IPS DF 19.7 (cell line): ENCODE measurements around the gene GRK3.
"Not testable (repeated sequence)": the region's sequence is repeated elsewhere in the genome, so short reads cannot be mapped to it uniquely, and the experiment has no call there.

Source experiments
- DNase-seq: peaks from one replicate; pipeline ENCODE4 v3.0.0-alpha.2; 2013; ENCODE audit warnings: low read depth, low spot score

GRK3 gene

DNA sequence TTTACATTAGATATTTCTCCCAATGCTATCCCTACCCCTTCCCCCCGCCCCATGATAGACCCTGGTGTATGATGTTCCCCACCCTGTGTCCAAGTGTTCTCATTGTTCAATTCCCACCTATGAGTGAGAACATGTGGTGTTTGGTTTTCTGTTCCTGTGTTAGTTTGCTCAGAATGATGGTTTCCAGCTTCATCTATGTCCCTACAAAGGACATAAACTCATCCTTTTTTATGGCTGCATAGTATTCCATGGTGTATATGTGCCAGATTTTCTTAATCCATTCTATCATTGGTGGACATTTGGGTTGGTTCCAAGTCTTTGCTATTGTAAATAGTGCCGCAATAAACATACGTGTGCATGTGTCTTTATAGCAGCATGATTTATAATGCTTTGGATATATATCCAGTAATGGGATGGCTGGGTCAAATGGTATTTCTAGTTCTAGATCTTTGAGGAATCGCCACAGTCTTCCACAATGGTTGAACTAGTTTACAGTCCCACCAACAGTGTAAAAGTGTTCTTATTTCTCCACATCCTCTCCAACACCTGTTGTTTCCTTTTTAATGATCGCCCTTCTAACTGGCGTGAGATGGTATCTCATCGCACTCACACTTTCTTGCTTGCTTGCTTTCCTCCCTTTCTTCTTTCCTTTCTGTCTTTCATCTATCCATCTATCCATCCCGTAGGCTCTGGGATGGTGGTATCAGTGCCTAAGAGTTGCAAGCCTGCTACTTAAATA, 7.7 kb downstream of the GRK3 start:
- not testable (repeated sequence) for DNase-seq

DNA sequence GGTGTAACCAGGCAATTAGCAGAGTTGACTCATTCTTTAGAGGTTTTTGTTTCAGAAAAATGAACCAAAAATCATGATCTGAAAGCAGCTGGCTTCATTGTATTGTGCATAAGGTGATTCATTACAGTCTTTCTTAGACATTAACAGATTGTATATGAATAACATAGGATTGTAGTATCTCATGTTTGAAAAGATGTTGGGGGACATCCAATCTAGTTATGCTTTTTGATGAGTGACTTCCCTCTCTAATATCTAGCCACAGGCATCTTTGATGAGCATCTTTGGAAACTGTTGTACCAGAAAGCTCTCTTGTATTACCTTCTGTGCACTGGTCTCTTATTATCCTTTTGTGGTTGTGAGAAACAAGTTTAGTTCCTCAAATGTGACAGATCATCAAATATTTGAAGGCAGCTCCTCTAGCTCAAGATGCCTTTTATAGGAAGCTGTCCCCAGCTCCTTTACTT, 8.3 kb downstream of the GRK3 start:
- DNase-seq = no peak

DNA sequence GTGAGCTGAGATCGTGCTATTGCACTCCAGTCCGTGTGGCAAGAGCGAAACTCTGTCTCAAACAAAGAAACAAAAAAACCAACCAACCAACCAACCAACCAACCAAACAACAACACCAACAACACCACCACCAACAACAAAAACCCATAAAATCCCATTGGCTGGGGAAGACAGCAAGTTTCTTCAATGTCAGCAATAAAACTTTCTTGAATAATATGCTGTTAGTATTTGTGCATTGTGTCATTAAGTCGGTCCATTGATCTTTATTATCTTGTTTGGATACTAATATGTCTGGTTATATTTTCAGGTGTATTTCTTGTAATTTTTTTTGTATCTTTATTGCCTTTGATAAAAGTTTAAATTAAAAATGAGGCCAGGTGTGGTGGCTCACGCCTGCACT, 9.4 kb downstream of the GRK3 start:
- no peak for DNase-seq

DNA sequence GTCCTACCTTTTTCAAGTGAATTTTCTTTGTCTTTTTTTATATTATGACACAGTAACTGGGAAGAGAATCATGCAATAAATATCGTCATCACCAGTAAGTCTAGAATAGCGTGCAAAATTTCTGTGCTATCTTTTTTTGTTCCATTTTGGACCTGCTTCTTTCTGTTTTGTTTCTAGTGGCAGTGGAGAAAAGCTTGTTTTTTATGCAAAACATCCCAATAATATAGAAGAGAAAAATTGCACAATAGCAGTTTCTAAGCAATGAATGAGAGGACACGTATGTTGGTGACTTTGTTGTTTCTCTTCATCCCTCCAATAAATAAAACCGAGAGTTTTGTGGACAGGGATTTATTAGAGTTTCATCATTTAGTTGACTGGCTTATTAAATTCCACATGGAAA, 10.3 kb downstream of the GRK3 start:
- no peak for DNase-seq

DNA sequence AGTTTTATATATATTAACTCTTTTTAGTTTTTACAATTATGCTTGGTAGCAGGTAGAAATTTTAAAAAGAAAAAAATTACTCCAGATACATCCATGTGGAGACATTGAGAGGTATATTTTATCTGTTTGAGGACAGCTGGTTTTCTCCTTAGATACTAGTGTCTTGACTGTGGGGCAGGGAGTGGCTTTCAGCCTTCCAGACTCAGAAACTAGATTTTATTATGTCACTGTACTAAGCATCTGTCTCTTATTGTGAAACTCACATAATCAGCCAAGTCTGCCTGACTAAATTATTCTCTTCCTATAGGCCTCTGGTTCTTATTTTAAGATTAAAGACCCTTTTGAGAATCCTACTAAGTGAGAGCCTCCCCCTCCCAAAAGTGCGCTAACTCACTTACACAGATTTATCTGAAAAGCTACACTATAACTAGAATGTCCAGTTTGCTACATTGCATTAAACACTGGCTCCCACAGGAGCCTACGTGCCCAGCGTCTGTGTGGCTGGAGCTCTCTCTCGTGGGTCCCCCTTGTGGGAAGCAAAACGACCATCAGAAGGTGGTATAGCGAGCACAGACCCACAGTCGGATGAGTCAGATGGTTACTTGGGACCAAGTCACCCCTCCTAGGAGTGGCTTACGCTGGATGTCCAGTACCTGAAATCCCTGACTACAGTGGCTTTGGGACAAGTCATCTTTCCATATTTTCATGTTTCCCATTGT, 11.4 kb downstream of the GRK3 start:
- not testable (repeated sequence) for DNase-seq

DNA sequence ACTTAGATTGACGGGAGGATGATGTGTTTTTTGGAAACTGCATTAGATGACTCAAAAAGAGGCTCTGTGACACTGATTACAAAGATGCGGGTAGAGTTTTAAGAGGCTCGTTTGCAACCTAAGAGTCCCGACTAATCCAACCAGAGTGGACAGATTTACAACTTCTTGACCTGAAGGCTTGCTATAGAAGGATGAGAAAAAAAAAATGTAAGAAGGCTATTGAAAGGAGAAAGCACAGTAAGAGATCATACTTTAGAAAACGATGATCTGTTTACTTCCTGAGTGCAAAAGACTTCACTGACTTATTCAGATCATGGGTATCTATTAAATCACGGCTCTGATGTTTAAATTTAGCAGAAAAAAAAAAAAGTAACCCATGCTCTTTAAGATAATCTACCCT, 17.0 kb downstream of the GRK3 start:
- DNase-seq = not testable (repeated sequence)

DNA sequence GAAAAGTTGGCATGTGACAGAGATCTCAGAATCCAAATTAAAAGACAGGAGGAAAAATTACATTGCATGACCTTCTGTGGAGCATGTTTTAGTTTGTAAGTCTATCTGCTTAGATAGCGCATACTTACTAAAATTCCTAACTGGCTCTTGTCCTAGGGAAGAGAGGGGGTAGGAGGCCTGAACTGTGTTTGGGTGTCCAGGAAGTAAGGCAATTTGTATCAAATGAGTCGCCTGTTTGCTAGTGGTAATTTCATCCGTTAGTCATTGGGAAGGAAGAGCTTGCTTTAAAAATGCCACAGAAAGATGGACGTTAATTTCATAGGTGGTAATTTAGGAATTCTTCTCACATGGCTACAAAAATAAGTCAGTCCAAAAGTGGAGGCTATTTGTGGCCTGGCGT, 18.5 kb downstream of the GRK3 start:
- no peak for DNase-seq

DNA sequence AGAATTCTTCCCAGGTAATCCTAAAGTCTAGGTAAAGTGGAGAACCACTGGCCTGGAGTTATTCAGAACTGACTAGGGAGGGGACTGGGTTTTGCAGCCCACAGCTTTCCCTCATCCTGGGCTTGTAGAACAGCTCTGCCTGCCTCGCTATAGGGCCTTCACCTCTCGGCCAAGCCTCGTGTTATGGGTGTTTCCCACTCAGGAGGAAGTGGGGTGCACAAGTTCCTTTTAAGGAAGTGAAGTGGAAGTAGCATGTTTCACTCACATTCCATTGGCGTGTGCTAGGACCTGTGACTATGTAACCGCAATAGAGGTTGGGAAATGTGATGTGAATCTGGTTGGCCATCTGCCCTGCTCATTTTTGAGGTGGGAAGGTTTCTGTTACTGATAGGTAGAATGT, 20.5 kb downstream of the GRK3 start:
- not testable (repeated sequence) for DNase-seq

DNA sequence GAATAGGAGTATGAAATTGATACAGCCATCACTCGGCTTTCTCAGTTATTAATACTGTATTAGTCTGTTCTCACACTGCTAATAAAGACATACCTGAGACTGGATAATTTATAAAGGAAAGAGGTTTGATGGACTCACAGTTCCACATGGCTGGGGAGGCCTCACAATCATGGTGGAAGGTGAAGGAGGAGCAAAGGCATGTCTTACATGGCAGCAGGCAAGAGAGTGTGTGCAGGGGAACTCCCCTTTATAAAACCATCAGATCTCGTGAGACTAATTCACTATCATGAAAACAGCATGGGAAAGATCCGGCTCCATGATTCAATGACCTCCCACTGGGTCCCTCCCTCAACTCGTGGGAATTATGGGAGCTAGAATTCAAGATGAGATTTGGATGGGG, 25.2 kb downstream of the GRK3 start:
- not testable (repeated sequence) for DNase-seq

DNA sequence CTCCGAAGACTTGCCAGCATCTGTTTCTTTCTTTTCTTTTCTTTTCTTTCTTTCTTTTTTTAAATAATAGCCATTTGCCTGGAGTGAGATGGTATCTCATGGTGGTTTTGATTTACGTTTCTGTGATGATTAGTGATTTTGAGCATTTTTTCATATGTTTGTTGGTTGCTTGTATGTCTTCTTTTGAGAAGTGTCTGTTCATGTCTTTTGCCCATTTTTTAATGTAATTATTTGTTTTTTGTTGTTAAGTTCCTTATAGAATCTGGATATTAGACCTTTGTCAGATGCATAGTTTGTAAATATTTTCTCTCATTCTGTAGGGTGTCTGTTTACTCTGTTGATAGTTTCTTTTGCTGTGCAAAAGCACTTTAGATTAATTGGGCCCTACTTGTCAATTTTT, 28.8 kb downstream of the GRK3 start:
- not testable (repeated sequence) for DNase-seq

DNA sequence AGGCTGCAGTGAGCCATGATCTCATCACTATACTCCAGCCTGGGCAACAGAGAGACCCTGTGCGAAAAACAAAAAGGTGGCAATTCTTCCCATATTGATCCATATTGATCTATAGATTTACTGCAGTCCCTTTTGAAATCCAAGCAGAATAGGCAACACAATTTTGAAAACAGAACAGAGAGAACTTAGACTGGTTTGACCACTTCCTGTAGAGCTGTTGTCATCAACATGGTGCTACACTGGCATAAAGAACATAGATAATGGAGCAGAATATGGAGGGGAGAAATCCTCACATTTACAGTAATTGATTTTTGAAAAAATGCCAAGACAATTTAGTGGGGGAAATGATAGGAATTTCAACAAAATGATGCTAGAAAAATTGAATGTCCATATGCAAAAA, 34.1 kb downstream of the GRK3 start:
- DNase-seq = no peak

DNA sequence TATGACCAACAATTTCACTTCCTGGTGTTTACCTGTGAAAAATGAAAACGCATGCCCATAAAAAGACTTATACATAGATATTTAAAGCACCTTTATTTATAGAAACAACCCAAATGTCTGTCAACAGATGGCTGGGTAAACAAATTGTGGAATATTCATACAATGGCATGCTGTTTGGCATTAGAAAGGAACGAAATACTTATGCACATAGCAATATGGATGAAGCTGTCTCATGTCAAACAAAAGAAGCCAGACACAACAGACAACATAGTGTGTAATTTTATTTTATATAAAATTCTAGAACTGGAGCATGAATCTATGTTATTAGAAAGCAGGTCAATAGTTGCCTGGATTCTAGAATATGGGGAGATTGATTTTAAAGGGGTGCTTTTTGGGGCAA, 38.0 kb downstream of the GRK3 start:
- DNase-seq = no peak

DNA sequence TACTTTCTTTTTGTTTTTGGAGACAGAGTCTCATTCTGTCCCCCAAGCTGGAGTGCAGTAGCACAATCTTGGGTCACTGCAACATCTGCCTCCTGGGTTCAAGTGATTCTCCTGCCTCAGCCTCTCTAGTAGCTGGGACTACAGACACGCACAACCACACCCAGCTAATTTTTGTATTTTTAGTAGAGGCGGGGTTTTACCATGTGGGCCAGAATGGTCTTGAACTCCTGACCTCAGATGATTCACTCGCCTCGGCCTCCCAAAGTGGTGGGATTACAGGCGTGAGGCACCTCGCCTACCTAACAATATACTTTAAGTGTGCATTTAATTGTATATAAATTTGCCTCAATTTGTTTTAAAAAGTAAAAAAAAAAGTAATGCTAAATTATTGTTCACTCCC, 38.4 kb downstream of the GRK3 start:
- no peak for DNase-seq

DNA sequence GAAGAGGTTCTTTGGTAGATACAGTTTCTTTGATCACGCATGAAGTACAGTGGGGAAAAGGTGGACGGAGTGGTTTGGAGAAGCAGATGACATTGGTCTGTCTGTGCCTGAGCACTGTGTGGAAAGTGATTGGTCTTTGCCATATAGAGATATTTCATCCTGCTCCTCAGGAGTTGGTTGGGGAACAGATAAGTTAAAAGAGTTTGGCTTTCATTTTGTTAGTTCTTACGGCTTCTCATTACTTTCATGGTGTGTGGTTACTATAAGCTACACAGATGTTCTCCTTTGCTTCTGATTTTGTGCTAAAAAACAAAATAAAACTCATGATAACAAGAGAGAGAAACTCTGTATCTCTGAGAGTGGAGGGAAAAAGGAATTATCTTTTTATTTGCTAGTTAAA, 40.7 kb downstream of the GRK3 start:
- not testable (repeated sequence) for DNase-seq

DNA sequence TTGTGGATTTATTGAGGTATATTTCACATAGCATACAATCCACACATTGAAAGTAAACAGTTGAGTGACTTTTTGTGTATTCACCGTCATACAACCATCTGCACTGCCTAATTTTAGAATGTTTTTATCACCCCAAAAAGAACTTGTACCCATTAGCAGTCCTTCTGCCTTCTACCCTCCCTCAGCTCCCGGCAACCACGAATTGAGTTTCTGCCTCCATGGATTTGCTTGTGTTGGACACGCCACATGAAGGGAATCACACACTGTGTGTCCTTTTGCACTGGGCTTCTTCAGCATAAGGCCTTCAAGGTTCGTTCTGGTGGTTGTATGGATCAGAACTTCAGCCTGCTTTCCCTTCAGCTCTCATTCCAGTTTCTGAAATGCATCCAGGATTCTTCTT, 41.1 kb downstream of the GRK3 start:
- DNase-seq = not testable (repeated sequence)

DNA sequence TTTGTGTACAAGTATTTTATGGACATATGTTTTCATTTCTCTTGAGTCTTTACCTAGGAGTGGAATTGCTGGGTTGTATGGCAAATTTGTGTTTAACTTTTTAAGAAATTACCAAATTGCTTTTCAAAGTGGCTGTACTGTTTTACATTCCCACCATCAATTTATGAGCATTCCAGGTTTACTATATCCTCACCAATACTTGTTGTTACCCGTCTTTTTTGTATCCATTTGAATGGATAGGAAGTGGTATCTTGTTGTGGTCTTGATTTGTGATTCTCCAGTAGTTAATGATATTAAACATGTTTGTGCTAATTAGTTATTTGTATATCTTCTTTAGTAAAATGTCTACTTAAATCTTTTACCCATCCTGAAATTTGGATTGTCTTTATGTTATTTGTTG, 46.8 kb downstream of the GRK3 start:
- DNase-seq = not testable (repeated sequence)

DNA sequence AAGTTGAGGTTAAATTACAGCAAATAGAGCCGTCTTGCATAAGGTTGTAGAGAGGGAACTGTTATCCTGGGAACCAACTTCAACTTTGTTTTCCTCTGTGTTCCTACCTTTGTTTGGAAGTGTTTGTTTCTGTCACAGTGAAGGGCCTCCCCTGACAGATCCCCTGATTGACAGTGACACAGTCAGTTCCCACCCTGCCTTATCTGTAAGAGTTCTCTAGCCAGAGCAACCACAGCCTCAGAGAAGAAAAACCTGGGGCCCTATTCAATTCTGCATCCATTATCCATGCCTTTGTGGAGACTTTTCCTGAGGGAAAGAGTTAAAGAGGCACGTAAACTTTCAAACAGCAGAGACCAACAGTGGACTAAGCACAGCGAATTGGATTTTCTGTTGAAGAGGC, 48.7 kb downstream of the GRK3 start:
- DNase-seq = not testable (repeated sequence)

DNA sequence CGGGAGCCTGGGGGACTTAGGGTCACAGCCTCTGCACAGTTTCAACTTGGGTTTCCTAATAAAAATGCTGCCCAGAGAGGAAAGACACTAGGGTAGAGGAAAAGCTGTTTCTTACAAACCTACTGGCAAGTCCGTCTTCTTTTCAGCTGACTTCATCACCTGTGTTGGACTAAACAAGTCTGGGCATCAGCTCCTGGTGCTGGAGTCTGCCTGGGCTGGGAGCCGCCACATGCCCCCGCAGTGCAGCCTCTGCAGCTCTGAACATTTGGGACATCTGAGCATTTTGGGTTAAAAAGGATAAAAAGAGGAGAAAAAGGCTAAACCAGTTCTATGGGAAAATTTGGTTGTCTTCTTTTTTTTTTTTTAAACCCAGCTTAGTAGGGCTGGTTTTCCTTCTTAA, 49.1 kb downstream of the GRK3 start:
- DNase-seq = not testable (repeated sequence)

DNA sequence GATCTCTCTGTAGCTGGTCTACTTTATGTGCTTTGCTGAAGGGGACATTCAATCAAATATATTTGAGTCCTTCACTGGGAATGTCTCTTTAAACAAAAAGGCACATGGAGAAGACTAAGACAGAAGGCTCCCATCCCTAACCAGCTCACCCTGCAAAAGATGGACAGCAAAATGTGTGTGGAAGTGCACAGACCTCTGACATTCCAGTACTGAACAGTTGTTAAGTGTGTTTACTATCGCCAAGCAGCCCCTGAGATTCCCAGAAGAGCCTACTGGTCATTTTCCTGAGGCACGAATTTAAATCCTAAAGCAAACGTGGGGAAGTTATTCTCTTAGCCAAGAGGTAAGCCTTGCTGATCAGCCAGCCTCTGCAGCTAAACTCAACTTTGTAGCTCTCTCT, 50.3 kb downstream of the GRK3 start:
- DNase-seq = not testable (repeated sequence)

DNA sequence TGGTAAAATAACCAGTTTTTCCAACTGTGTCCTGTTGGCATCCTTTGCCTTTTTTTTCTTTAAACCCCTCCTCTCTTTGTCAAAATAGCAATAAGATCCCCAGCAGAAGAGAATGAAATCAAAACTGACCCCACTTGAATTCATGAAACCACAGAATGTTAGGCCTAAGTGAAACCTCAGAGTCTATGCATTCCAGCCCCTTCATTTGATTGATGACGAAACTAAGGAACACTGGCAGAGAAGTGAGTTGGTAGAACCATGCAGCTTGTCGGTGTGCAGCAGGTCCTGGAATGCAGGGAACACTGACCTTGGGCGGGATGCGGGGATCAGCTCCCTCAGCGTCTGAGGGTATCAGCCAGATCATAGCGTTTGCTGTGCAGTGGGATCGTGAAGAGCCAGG, 57.5 kb downstream of the GRK3 start:
- no peak for DNase-seq

DNA sequence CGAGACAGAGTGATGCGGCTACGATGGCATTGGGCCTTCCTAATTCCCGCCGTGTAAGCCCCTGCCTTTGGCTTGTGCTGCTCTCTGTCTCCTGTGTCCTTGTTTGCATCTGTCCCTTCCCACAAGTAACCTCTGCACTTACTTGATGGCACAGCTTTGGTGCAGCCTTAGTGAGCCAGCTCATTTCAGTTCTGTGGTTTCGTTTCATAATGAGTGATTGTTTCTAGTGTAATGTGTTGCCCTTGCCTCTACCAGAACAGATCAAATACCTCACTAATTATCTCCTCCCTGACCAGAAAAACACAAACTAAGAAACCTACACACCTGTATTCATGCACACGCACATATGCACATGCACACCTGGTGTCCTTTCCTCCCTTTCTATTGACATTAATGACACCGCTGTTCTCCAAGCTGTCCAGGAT, 58.8 kb downstream of the GRK3 start:
- DNase-seq = no peak

DNA sequence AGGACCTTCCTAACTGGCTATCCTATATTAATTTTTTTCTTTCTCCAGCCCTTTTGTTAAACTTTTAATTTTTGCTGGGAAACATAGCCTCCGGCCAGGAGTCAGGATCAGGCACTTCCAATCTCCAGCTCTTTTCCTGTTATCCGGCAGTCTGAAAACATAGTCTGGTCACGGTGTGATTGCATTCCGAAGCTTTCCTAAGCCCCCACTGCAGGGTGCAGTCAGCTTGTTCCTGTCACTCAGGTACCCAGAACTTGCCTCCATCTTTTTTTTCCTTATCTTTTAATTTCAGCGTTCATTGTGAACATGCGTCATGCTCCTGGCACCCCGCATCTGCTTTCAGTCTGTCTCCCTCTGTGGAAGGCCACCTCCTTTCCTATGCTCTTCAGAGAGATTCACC, 59.4 kb downstream of the GRK3 start:
- no peak for DNase-seq

DNA sequence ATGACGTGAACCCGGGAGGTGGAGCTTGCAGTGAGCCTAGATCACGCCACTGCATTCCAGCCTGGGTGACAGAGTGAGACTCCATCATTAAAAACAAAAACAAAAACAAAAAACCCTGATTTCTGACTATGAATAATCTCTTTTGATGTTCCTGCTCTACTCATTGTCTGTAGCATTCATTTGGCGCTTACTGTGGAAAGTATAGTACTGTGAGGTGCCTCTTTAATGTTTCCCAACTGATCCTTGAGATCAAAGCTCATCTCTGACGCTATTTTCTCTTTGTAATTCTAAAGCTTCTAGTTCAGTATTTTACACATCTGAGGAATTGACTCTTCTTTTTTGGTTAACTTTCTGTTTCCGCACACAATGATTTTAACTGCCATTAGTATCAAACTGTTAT, 60.0 kb downstream of the GRK3 start:
- no peak for DNase-seq
